Lower leg skin (tissue), 4 donors: Measurements from ENCODE around the gene PSME4. TPM values are rescaled to one million over a fixed set of nuclear protein-coding genes. Genes with fewer than 3 reads are reported as not detected.
"Not testable (repeated sequence)": the region's sequence is repeated elsewhere in the genome, so short reads cannot be mapped to it uniquely, and the experiment has no call there.

Experiments used
- DNase-seq, 2 donors: peaks; one replicate each; pipeline ENCODE4 v3.0.0-alpha.2; 2019; ENCODE audit warnings: low spot score in 2 of 2
- H3K4me3 ChIP-seq: fragments of 200-600 bp; sonication (generic); 2 replicates; pipeline ENCODE4 v1.5.1; 2017; ENCODE audit warnings: mild to moderate bottlenecking, low read depth; ENCODE audit not compliant: poor library complexity, severe bottlenecking
- POLR2A ChIP-seq, 2 donors: fragments of 450-650 bp; IDR thresholded peaks; one replicate each; pipeline ENCODE4 v1.6.1; 2016 to 2017; ENCODE audit warnings: antibody characterized with exemption in 2 of 2, mild to moderate bottlenecking in 1 of 2, moderate library complexity in 1 of 2
- WGBS, 2 donors: methylation state at CpG; one replicate each; pipeline ENCODE4 v1.1.5; 2018; 5-methylcytosine and 5-hydroxymethylcytosine counted together
- intact Hi-C: fragments of 100-400 bp; cut with DNase I; formaldehyde crosslinking; loops from one replicate; pipeline ENCODE4 v1.15.0; 2023; ENCODE audit warnings: low total_unique reads
- total RNA-seq, 4 donors: library from RNA; depleted of rRNA; stranded (reverse); fragments of >200 nt; gene quantifications; one replicate each; pipeline ENCODE4 v1.1.0, GENCODE V29; 2016
- TF ChIP-seq, protein P1 (sequence below), 3 donors: fragments of 450-650 bp; IDR thresholded peaks; one replicate each; pipeline ENCODE4 v1.5.1; 2016; ENCODE audit warnings: antibody characterized with exemption in 3 of 3, mild to moderate bottlenecking in 3 of 3, moderate library complexity in 2 of 3

The PSME4 gene
- total RNA-seq, 4 donors from 2014 or later = 29.7 to 42.2 (median 32.6) TPM

DNA sequence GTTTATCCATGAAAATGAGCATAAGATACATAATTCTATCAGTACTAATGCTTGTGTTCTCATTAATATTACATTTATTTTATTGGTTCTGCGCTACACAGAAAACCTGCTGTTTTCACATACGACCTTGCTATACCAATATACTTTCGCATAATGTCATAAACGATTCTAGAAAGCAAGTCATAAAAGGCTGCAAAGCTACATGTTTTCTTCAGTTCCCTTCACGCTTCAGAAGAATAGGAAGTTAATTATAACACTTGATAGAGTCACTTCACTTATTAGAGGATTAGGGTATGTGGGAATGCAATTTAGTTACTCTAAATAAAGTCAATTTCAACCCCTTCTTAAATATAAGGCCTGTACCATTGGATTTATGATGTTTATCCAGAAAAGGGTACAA, 29.0 kb downstream of the PSME4 start:
- 91% methylated on average over 5 of the region's 5 CpGs for WGBS, 2 donors
- intact Hi-C loops = no loop called here
- TF ChIP-seq, protein P1, sequence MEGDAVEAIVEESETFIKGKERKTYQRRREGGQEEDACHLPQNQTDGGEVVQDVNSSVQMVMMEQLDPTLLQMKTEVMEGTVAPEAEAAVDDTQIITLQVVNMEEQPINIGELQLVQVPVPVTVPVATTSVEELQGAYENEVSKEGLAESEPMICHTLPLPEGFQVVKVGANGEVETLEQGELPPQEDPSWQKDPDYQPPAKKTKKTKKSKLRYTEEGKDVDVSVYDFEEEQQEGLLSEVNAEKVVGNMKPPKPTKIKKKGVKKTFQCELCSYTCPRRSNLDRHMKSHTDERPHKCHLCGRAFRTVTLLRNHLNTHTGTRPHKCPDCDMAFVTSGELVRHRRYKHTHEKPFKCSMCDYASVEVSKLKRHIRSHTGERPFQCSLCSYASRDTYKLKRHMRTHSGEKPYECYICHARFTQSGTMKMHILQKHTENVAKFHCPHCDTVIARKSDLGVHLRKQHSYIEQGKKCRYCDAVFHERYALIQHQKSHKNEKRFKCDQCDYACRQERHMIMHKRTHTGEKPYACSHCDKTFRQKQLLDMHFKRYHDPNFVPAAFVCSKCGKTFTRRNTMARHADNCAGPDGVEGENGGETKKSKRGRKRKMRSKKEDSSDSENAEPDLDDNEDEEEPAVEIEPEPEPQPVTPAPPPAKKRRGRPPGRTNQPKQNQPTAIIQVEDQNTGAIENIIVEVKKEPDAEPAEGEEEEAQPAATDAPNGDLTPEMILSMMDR (IDR thresholded peaks at IDR 0.05) = no peak
- TF ChIP-seq POLR2A (IDR thresholded peaks at IDR 0.05) = no peak
- no peak overlapping the region for H3K4me3 ChIP-seq
- no peak for DNase-seq

DNA sequence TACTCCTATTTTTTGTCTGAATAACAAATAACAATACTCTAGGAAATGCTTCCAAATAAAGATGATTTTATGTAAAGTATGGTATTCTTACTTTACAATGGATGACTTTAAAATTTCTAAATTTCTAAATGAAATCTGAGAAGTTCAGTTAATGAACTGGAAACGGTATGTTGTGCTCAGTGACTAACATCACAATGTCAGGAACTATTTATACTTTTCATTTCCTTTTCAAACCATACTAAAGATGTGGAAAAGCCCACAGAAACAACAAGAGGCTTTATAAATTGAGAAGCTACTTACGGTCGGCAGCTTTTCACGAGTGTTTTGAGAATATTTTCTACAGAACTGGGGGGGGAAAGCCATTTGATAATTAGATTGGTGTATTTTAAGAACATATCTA, 31.1 kb downstream of the PSME4 start:
- 74 to 84% methylated on average over 4 of the region's 4 CpGs for WGBS, 2 donors
- DNase-seq = no peak
- TF ChIP-seq POLR2A (IDR thresholded peaks at IDR 0.05) = no peak
- TF ChIP-seq, protein P1 (IDR thresholded peaks at IDR 0.05) = no peak
- no peak overlapping the region for H3K4me3 ChIP-seq
- intact Hi-C loops = no loop called here

DNA sequence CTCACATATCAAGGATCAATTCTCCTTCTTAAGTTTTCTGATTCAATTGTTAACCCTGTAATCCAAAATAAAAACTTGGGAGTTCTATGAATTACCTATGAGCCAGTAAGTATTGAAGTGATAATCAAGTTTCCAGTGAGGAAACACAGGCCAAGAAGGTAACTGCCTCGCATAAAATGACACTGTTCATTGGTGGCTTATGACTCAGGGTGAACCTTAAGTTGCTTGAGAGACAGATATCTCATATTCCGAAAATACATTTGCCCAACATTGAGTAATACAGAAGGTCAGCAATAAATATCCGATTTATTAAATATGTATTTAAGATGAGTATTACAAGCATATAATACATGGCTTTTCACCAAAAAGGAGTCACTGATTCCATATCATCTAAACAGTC, 31.9 kb downstream of the PSME4 start:
- intact Hi-C loops = no loop called here
- WGBS, 2 donors = 94 to 95% methylated on average over 3 of the region's 3 CpGs
- TF ChIP-seq, protein P1 (IDR thresholded peaks at IDR 0.05) = no peak
- no peak overlapping the region for H3K4me3 ChIP-seq
- no peak for DNase-seq

DNA sequence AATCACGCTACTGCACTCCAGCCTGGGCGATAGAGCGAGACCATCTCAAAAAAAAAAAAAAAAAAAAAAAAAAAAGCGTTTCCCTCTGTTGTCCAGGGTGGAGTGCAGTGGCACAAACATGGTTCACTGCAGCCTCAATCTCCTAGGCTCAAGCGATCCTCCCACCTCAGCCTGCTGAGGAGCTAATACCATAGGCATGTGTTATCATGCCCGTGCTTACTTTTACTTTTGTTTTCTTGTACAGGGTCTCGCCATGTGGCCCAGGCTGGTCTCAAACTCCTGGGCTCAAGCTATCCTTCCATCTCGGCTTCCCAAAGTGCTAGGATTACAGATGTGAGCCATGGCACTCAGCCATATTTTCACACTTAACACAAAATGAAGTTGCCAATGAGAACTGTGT, 37.5 kb downstream of the PSME4 start:
- no peak for DNase-seq
- TF ChIP-seq, protein P1 (IDR thresholded peaks at IDR 0.05) = no peak
- no peak for TF ChIP-seq POLR2A (IDR thresholded peaks at IDR 0.05)
- no peak overlapping the region for H3K4me3 ChIP-seq
- intact Hi-C loops = no loop called here
- 90% methylated on average over 8 of the region's 8 CpGs for WGBS, 2 donors

DNA sequence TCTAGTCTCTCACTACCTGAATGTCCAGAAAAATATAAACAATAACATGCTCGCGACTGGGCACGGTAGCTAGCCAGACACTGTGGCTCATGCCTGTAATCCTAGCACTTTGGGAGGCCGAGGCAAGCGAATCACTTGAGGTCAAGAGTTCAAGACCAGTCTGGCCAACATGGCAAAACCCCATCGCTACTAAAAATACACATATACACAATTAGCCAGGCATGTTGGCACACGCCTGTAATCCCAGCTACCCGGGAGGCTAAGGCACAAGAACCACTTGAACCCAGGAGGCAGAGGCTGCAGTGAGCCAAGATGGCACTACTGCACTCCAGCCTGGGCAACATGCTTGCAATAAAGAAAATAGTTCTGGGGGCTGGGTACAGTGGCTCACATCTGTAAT, 44.5 kb downstream of the PSME4 start:
- intact Hi-C loops, H3K4me3 ChIP-seq, DNase-seq: not testable (repeated sequence)
- WGBS, 2 donors = 90 to 94% methylated on average over 8 of the region's 8 CpGs

DNA sequence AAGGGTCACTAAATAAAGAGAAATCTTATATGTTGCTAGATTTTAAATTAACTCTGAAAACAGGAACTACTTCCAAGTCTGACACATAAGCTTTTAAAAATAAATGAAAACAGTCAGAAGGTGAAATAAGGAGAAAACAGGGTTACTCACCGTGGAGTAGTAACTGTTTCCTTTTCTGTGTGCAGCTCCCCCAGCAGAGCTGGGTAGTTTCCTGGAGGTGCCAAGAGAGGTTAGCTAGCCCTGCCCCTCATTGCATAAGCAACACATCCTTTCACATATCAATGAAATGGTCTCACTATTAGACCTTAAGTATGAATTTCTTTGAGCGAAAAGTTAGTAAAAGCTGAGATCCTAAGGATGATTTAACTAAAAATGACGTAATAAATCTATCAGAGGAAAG, 57.1 kb downstream of the PSME4 start:
- TF ChIP-seq POLR2A (IDR thresholded peaks at IDR 0.05) = no peak
- TF ChIP-seq, protein P1 (IDR thresholded peaks at IDR 0.05) = no peak
- DNase-seq = no peak
- 84 to 85% methylated on average over 3 of the region's 3 CpGs for WGBS, 2 donors
- H3K4me3 ChIP-seq = no peak overlapping the region
- intact Hi-C loops = no loop called here
